ENCODE measurements around the gene TMBIM1.

TMBIM1 gene

DNA sequence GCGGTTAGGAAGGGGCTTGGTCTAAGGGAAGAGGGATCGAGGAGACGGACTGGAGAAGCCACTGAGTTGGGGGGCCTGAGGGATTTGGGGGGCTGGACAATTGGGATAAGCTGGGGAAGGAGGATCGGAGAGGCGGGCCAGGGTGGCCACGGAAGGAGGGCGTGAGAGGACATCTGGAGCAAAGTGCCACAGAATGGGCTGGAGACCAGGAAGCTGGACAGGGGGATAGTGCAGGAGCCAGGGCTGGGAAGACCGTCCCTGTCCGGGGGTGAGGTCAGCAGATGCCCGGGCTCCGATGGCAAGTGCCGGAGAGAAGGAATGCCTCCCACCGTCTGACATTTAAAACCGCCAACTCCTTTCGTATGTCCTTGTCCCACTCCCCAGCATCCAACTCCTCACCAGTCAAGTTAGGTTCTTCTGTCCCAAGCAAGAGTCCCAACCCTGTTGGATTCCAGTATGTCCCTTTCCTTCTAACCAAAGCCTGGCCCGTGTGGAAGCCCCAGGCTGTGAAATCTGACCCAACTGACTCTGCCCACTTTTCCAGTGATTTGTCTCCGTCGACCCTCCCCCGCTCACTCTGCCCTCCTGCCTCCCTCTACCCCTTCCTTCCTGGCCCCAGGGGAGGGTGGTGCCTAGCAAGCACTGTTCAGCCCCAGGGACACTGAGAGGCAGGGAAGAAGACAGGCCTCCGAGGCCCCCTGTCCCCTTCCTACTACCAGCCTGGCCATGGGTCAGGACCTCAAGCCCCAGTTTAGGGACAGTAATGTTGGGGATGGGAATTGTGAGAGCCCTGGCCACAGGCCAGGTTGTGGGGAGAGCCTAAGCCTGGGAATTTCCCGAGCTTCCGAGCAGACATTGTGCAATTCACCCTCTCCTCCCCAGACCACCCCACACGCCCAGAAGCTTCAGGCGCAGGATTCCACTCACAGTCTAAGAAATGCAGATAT is 31.5 kb upstream of the TMBIM1 start:
- peak overlapping the region; percentile 67 for H3K4me3 ChIP-seq (ENCODE audit: low read depth, low read length)
- TF ChIP-seq, protein P1, sequence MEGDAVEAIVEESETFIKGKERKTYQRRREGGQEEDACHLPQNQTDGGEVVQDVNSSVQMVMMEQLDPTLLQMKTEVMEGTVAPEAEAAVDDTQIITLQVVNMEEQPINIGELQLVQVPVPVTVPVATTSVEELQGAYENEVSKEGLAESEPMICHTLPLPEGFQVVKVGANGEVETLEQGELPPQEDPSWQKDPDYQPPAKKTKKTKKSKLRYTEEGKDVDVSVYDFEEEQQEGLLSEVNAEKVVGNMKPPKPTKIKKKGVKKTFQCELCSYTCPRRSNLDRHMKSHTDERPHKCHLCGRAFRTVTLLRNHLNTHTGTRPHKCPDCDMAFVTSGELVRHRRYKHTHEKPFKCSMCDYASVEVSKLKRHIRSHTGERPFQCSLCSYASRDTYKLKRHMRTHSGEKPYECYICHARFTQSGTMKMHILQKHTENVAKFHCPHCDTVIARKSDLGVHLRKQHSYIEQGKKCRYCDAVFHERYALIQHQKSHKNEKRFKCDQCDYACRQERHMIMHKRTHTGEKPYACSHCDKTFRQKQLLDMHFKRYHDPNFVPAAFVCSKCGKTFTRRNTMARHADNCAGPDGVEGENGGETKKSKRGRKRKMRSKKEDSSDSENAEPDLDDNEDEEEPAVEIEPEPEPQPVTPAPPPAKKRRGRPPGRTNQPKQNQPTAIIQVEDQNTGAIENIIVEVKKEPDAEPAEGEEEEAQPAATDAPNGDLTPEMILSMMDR (IDR thresholded peaks at IDR 0.05; ENCODE audit: low read depth, low read length), result no peak

DNA sequence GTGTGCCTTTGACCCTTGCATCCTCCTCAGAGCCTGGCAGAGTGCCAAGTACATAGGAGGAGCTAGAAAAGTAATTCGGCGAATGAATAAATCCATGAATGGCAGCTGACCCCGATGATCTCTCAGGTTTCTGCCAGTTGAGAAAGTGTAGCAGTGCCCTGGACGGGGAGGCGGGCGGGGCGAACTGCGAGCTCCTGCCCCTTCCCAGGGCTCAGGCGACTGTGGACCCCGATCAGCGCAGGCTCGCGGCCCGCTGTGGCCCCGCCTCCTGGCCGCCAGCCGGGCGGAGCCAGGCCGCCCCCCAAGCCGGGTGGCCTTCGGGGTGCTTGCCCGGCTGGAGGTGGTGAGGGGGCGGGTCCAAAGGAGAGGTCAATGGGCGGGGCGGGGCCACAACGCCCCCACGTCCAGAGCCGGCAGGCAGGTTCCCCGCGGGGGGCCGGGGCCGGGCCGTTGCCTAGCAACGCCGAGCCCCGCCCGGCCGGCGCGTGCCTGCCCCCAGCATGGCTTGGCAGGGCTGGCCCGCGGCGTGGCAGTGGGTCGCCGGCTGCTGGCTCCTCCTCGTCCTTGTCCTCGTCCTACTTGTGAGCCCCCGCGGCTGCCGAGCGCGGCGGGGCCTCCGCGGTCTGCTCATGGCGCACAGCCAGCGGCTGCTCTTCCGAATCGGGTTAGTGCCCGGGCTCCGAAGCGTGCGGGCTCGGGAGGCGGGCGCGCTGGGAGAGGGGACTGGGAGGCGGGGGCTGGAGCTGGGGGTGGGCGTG is 30.6 kb upstream of the TMBIM1 start:
- H3K4me3 ChIP-seq (ENCODE audit: low read depth, low read length), result peak overlapping the region; percentile 67
- TF ChIP-seq, protein P1 (IDR thresholded peaks at IDR 0.05; ENCODE audit: low read depth, low read length), result no peak

DNA sequence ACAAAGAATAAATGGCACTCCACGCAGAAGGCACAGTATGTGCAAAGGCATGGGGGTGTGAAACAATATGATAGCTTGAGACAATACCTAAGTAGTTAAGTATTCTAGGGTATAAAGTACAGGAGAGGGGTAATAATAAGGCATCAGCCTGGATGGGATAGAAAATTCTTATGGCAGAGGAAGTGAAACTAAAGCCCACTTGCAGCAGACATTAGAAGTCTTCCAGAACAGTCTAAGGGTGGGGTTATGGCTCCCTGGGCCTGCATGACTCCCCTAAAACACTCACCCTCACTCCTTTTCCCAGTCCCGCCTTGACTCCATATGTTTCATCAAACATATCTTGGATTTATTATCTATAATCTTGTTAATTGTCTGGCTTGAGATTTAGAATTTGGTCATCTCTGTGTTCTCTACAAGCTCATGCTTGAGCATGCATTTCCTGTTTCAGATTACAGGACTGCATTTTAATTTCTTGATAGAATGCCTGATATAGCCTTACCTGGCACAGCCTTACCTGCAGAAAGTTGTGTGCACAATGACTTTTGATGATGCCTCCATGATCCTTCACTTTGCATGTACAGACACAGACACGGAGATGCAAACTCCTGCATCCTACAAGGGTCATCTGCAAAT is 28.5 kb upstream of the TMBIM1 start:
- H3K4me3 ChIP-seq (ENCODE audit: low read depth, low read length), result no peak overlapping the region
- TF ChIP-seq, protein P1 (IDR thresholded peaks at IDR 0.05; ENCODE audit: low read depth, low read length), result no peak

GRCh38 chr2:218319813-218320365 is 27.6 kb upstream of the TMBIM1 start:
- H3K4me3 ChIP-seq (ENCODE audit: low read depth, low read length), result no peak overlapping the region
- TF ChIP-seq, protein P1 (IDR thresholded peaks at IDR 0.05; ENCODE audit: low read depth, low read length), result no peak

DNA sequence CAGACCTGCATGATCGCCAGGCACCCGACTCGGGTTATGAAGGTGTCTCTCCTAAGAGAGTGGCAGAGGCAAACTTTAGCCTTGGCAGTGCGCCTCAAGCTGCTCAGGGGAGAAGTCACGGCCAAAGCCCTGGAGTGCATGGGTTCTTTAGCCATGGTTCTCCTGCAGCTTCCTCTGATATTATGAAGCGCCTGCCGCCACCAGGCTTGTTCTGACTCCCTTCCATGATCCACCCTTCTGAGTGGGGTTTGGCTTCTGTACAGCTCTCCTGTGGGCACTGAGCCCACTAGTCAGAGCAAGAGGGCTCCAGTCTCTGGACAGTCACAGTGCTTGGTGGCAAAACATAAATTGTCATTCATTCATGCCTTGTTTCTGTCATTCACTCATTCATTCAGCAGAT is 25.9 kb upstream of the TMBIM1 start:
- no peak overlapping the region for H3K4me3 ChIP-seq (ENCODE audit: low read depth, low read length)
- TF ChIP-seq, protein P1 (IDR thresholded peaks at IDR 0.05; ENCODE audit: low read depth, low read length), result no peak

DNA sequence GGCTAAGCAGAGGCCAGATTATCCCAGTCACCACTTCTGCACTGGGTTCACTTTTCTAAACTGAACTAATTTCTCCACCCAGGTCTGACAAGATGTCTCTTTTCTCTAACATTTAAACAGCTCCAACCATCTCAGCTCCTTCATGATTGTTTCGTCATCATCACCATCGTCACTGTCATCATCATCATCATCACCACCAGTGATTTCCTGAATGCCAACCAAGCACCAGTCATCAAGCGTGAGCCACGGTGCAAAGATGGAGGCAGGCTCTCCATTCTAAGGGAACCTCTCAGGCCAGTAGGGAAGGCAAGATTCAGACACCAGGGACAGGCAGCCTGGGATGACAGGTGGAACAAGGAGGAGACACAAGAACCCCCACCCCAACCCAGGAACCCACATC is 25.5 kb upstream of the TMBIM1 start:
- TF ChIP-seq, protein P1 (IDR thresholded peaks at IDR 0.05; ENCODE audit: low read depth, low read length), result no peak
- no peak overlapping the region for H3K4me3 ChIP-seq (ENCODE audit: low read depth, low read length)

All from WI38 (cell line).